Activated CD8-positive, alpha-beta T cell treated with anti-CD3 and anti-CD28 coated beads for 36 hours (primary cell): ENCODE data around the gene UMAD1. TPM values are rescaled to one million over a fixed set of nuclear protein-coding genes. Genes with fewer than 3 reads are reported as not detected.

Source experiments
- ATAC-seq: fragments of 200-7000 bp; cut with Tn5 transposase; one replicate; pipeline ENCODE4 v1.10.0; 2021; ENCODE audit warnings: mild to moderate bottlenecking, moderate library complexity
- CTCF ChIA-PET: fragments of 350-600 bp; sonication (Branson Sonifier 250); formaldehyde crosslinking; loops from one replicate; lab custom pipeline; 2021; ENCODE audit warnings: antibody characterized with exemption; lab: Charles Lee
- POLR2A ChIA-PET: fragments of 350-600 bp; sonication (Branson Sonifier 250); formaldehyde crosslinking; loops from one replicate; lab custom pipeline; 2021; ENCODE audit warnings: antibody characterized with exemption; lab: Charles Lee
- DNase-seq: peaks from one replicate; pipeline ENCODE4 v3.0.0-alpha.2; 2020
- H3K27ac Mint-ChIP-seq: one replicate; pipeline ENCODE4 v1.8.0; 2021; ENCODE audit warnings: mild to moderate bottlenecking, mixed read lengths
- H3K27me3 Mint-ChIP-seq: one replicate; pipeline ENCODE4 v1.8.0; 2021; ENCODE audit warnings: mixed read lengths
- H3K36me3 Mint-ChIP-seq: one replicate; pipeline ENCODE4 v1.8.0; 2021; ENCODE audit warnings: low read depth, mixed read lengths
- H3K4me1 Mint-ChIP-seq: one replicate; pipeline ENCODE4 v1.8.0; 2021; ENCODE audit warnings: low read depth, mixed read lengths
- H3K4me3 Mint-ChIP-seq: one replicate; pipeline ENCODE4 v1.8.0; 2021; ENCODE audit warnings: mild to moderate bottlenecking, moderate library complexity, mixed read lengths
- H3K9me3 Mint-ChIP-seq: one replicate; pipeline ENCODE4 v1.8.0; 2021; ENCODE audit warnings: mixed read lengths
- CTCF ChIP-seq: fragments of 200-600 bp; IDR thresholded peaks from one replicate; pipeline ENCODE4 v1.8.0; 2022; ENCODE audit warnings: antibody characterized with exemption, mild to moderate bottlenecking
- intact Hi-C: fragments of 100-400 bp; cut with micrococcal nuclease; formaldehyde crosslinking; loops from one replicate; pipeline ENCODE4 v1.10.0; 2022
- total RNA-seq, 2 experiments: library from RNA; stranded (reverse); gene quantifications; one replicate each; pipeline ENCODE4 v1.2.3, GENCODE V29; 2021

UMAD1 gene
- total RNA-seq, 2 experiments from 2014 or later: 10.1 to 11.1 TPM

GRCh38 chr7:7768977-7769709, 128.6 kb downstream of the UMAD1 start:
- Mint-ChIP-seq H3K27me3 (no peaks in the 10 kb centered on the region), H3K27ac (no peak overlapping the region), H3K4me1 (peaks cover 34% of the 10 kb centered on the region), H3K9me3 (no peaks in the 10 kb centered on the region), H3K36me3 (no peaks in the 10 kb centered on the region), H3K4me3 (no peak overlapping the region)
- no peak for TF ChIP-seq CTCF
- ChIA-PET POLR2A (no interaction called here), CTCF (interaction anchor here (0.8 to 1.4 kb wide), 2 partner anchors 197 to 229 kb away, joined by 3 read pairs; no protein-coding TSS in a partner anchor)
- DNase-seq (no peak), ATAC-seq (no peak)
- intact Hi-C loops: no loop called here

GRCh38 chr7:7769710-7770627, 129.4 kb downstream of the UMAD1 start:
- Mint-ChIP-seq H3K27ac (no peak overlapping the region), H3K36me3 (no peaks in the 10 kb centered on the region), H3K4me1 (peaks cover 26% of the 10 kb centered on the region), H3K9me3 (no peaks in the 10 kb centered on the region), H3K27me3 (no peaks in the 10 kb centered on the region), H3K4me3 (no peak overlapping the region)
- no peak for TF ChIP-seq CTCF
- POLR2A ChIA-PET: no interaction called here
- CTCF ChIA-PET: interaction anchor here (1.4 kb wide), 1 partner anchor 198 kb away, joined by 3 read pairs; no protein-coding TSS in a partner anchor
- intact Hi-C loops: loop anchor here (5.0 kb wide), 1 partner anchor 427 kb away; no protein-coding TSS in a partner anchor
- no peak for ATAC-seq
- no peak for DNase-seq

- POLR2A ChIA-PET: interaction anchor here (1.2 kb wide), 1 partner anchor 354 kb away, joined by 3 read pairs; no protein-coding TSS in a partner anchor
These were observed 130.9 kb downstream of the UMAD1 start for GRCh38 chr7:7771452-7771851.

GRCh38 chr7:7772397-7772821, 131.9 kb downstream of the UMAD1 start:
- H3K27ac Mint-ChIP-seq: peak overlapping the region; percentile 8
- intact Hi-C loops: loop anchor here (5.0 kb wide), 1 partner anchor 425 kb away; no protein-coding TSS in a partner anchor
- H3K36me3 Mint-ChIP-seq: no peaks in the 10 kb centered on the region
- no peaks in the 10 kb centered on the region for H3K27me3 Mint-ChIP-seq
- peak; percentile 11 for DNase-seq
- ChIA-PET CTCF (interaction anchor here (0.7 to 1.9 kb wide), 8 partner anchors 8 to 194 kb away, joined by 3 to 7 read pairs (median 3); no protein-coding TSS in a partner anchor), POLR2A (interaction anchor here (1.2 kb wide), 1 partner anchor 353 kb away, joined by 3 read pairs; no protein-coding TSS in a partner anchor)
- no peaks in the 10 kb centered on the region for H3K9me3 Mint-ChIP-seq
- peak; percentile 72 for ATAC-seq
- no peak for TF ChIP-seq CTCF
- peaks cover 22% of the 10 kb centered on the region for H3K4me1 Mint-ChIP-seq
- H3K4me3 Mint-ChIP-seq: peak overlapping the region; percentile 47

More at GRCh38 chr7:7771452-7771851, 130.9 kb downstream of the UMAD1 start:
- Mint-ChIP-seq H3K4me1 (peaks cover 22% of the 10 kb centered on the region), H3K27ac (no peak overlapping the region), H3K27me3 (no peaks in the 10 kb centered on the region), H3K9me3 (no peaks in the 10 kb centered on the region), H3K36me3 (no peaks in the 10 kb centered on the region), H3K4me3 (no peak overlapping the region)
- TF ChIP-seq CTCF: no peak
- intact Hi-C loops: loop anchor here (5.0 kb wide), 1 partner anchor 426 kb away; no protein-coding TSS in a partner anchor
- no peak for ATAC-seq
- CTCF ChIA-PET: interaction anchor here (1.3 to 1.9 kb wide), 2 partner anchors 8 to 10 kb away, joined by 3 to 7 read pairs; no protein-coding TSS in a partner anchor
- no peak for DNase-seq
